Astrocyte (in vitro differentiated cells and primary cell): Measurements from ENCODE around the gene ACSM6. TPM values are rescaled to one million over a fixed set of nuclear protein-coding genes. Genes with fewer than 3 reads are reported as not detected.

ENCODE experiments used
- DNase-seq: peaks from one replicate; pipeline ENCODE4 v3.0.0-alpha.2; 2010; ENCODE audit warnings: low read depth
- FAIRE-seq: peaks from 2 replicates; lab custom pipeline; 2011; peaks lifted over from hg19 to GRCh38; lab: Jason Lieb, UNC
- H2AFZ ChIP-seq: 2 replicates; pipeline ENCODE4 v1.6.0; 2012; ENCODE audit warnings: low read depth, low read length, inconsistent platforms
- H3K27ac ChIP-seq: 2 replicates; pipeline ENCODE4 v1.5.1; 2011; ENCODE audit warnings: low read depth, low read length, inconsistent platforms
- H3K27me3 ChIP-seq: 2 replicates; pipeline ENCODE4 v1.6.0; 2011; ENCODE audit warnings: low read length, inconsistent platforms; ENCODE audit not compliant: insufficient read depth
- H3K36me3 ChIP-seq: 2 replicates; pipeline ENCODE4 v1.5.1; 2011; ENCODE audit warnings: low read length, inconsistent platforms; ENCODE audit not compliant: insufficient read depth
- H3K4me1 ChIP-seq: 2 replicates; pipeline ENCODE4 v1.5.1; 2011; ENCODE audit warnings: low read length, inconsistent platforms; ENCODE audit not compliant: insufficient read depth
- H3K4me2 ChIP-seq: 2 replicates; pipeline ENCODE4 v1.6.0; 2012; ENCODE audit warnings: low read length, inconsistent platforms
- H3K4me3 ChIP-seq: 2 replicates; pipeline ENCODE4 v1.5.1; 2011; ENCODE audit warnings: low read depth, mild to moderate bottlenecking, low read length, inconsistent platforms; ENCODE audit not compliant: insufficient read depth
- H3K79me2 ChIP-seq: 2 replicates; pipeline ENCODE4 v1.6.0; 2012; ENCODE audit warnings: mild to moderate bottlenecking, low read length, inconsistent platforms; ENCODE audit not compliant: insufficient read depth
- H3K9ac ChIP-seq: 2 replicates; pipeline ENCODE4 v1.6.0; 2012; ENCODE audit warnings: mild to moderate bottlenecking, low read length, inconsistent platforms
- H3K9me3 ChIP-seq: 2 replicates; pipeline ENCODE4 v1.5.1; 2012; ENCODE audit warnings: low read depth, mild to moderate bottlenecking, low read length, inconsistent platforms; ENCODE audit not compliant: insufficient read depth
- H4K20me1 ChIP-seq: 2 replicates; pipeline ENCODE4 v1.6.0; 2012; ENCODE audit warnings: low read length, inconsistent platforms; ENCODE audit not compliant: insufficient read depth
- H3K27ac Mint-ChIP-seq: one replicate; pipeline ENCODE4 v1.8.0; 2021; ENCODE audit warnings: mild to moderate bottlenecking, mixed read lengths; ENCODE audit not compliant: unreplicated experiment
- H3K27me3 Mint-ChIP-seq: one replicate; pipeline ENCODE4 v1.8.0; 2021; ENCODE audit warnings: low read depth, mixed read lengths; ENCODE audit not compliant: unreplicated experiment
- H3K36me3 Mint-ChIP-seq: one replicate; pipeline ENCODE4 v1.8.0; 2021; ENCODE audit warnings: low read depth, mixed read lengths; ENCODE audit not compliant: unreplicated experiment
- H3K4me1 Mint-ChIP-seq: one replicate; pipeline ENCODE4 v1.8.0; 2021; ENCODE audit warnings: low read depth, mixed read lengths; ENCODE audit not compliant: unreplicated experiment
- H3K4me3 Mint-ChIP-seq: one replicate; pipeline ENCODE4 v1.8.0; 2021; ENCODE audit warnings: mild to moderate bottlenecking, moderate library complexity, mixed read lengths; ENCODE audit not compliant: unreplicated experiment
- H3K9me3 Mint-ChIP-seq: one replicate; pipeline ENCODE4 v1.8.0; 2021; ENCODE audit warnings: mild to moderate bottlenecking, mixed read lengths; ENCODE audit not compliant: unreplicated experiment
- CTCF ChIP-seq: IDR thresholded peaks from 2 replicates; pipeline ENCODE4 v1.5.1; 2011; ENCODE audit warnings: low read depth, mild to moderate bottlenecking, inconsistent platforms, low read length, moderate library complexity; ENCODE audit not compliant: insufficient read depth
- EZH2 ChIP-seq: IDR thresholded peaks from 2 replicates; pipeline ENCODE4 v1.6.1; 2012; ENCODE audit warnings: mild to moderate bottlenecking, low read length, inconsistent platforms; ENCODE audit not compliant: insufficient read depth
- total RNA-seq: library from RNA; stranded (reverse); gene quantifications from 2 replicates; pipeline ENCODE4 v1.2.1, GENCODE V29; 2021

Gene ACSM6
- total RNA-seq, 1 donor from 2014 or later: not detected

- no peaks in the 10 kb centered on the region for H3K9me3 Mint-ChIP-seq
- DNase-seq (peak; percentile 63), FAIRE-seq (no peak)
- H3K4me1 Mint-ChIP-seq: peaks cover 38% of the 10 kb centered on the region
- no peaks in the 10 kb centered on the region for H3K27me3 ChIP-seq
- no peaks in the 10 kb centered on the region for H3K36me3 Mint-ChIP-seq
- peak overlapping the region; percentile 26 for H2AFZ ChIP-seq
- H3K27me3 Mint-ChIP-seq: no peaks in the 10 kb centered on the region
- TF ChIP-seq CTCF (no peak), EZH2 (no peak)
- H3K9me3 ChIP-seq: no peaks in the 10 kb centered on the region
- H3K36me3 ChIP-seq: no peaks in the 10 kb centered on the region
- peaks cover 17% of the 10 kb centered on the region for H3K4me1 ChIP-seq
- peak overlapping the region; percentile 51 for H3K4me2 ChIP-seq
- no peaks in the 10 kb centered on the region for H4K20me1 ChIP-seq
- no peak overlapping the region for H3K4me3 ChIP-seq
- H3K79me2 ChIP-seq: no peaks in the 10 kb centered on the region
- no peak overlapping the region for H3K9ac ChIP-seq
- no peak overlapping the region for H3K27ac ChIP-seq
- no peak overlapping the region for H3K4me3 Mint-ChIP-seq
- H3K27ac Mint-ChIP-seq: peak overlapping the region; percentile 48
These were observed 20.8 kb downstream of the ACSM6 start for GRCh38 chr10:95214793-95215192.

- Histone ChIP-seq H3K27ac (peak overlapping the region; percentile 13), H3K4me1 (peaks cover 25% of the 10 kb centered on the region), H3K79me2 (no peaks in the 10 kb centered on the region), H3K4me2 (peak overlapping the region; percentile 43), H3K9me3 (no peaks in the 10 kb centered on the region), H2AFZ (no peak overlapping the region), H3K27me3 (no peaks in the 10 kb centered on the region), H3K9ac (no peak overlapping the region), H3K36me3 (no peaks in the 10 kb centered on the region), H4K20me1 (no peaks in the 10 kb centered on the region), H3K4me3 (no peak overlapping the region)
- H3K4me1 Mint-ChIP-seq: peaks cover 38% of the 10 kb centered on the region
- no peak overlapping the region for H3K27ac Mint-ChIP-seq
- H3K9me3 Mint-ChIP-seq: no peaks in the 10 kb centered on the region
- no peaks in the 10 kb centered on the region for H3K36me3 Mint-ChIP-seq
- FAIRE-seq (no peak), DNase-seq (peak; percentile 65)
- TF ChIP-seq CTCF (no peak), EZH2 (no peak)
- no peaks in the 10 kb centered on the region for H3K27me3 Mint-ChIP-seq
- H3K4me3 Mint-ChIP-seq: no peak overlapping the region
These were observed 23.4 kb downstream of the ACSM6 start for GRCh38 chr10:95217476-95217875.

GRCh38 chr10:95220539-95220938 is 26.5 kb downstream of the ACSM6 start:
- Mint-ChIP-seq H3K36me3 (peaks cover 6% of the 10 kb centered on the region), H3K4me3 (no peak overlapping the region), H3K27ac (no peak overlapping the region), H3K27me3 (no peaks in the 10 kb centered on the region), H3K9me3 (no peaks in the 10 kb centered on the region), H3K4me1 (peaks cover 24% of the 10 kb centered on the region)
- TF ChIP-seq EZH2 (no peak), CTCF (no peak)
- H3K4me1 ChIP-seq: peaks cover 18% of the 10 kb centered on the region
- H3K4me3 ChIP-seq: no peak overlapping the region
- H3K79me2 ChIP-seq: no peaks in the 10 kb centered on the region
- no peak overlapping the region for H3K9ac ChIP-seq
- no peaks in the 10 kb centered on the region for H3K36me3 ChIP-seq
- no peak overlapping the region for H3K27ac ChIP-seq
- H3K4me2 ChIP-seq: no peak overlapping the region
- FAIRE-seq (no peak), DNase-seq (no peak)
- H3K9me3 ChIP-seq: no peaks in the 10 kb centered on the region
- H3K27me3 ChIP-seq: no peaks in the 10 kb centered on the region
- no peaks in the 10 kb centered on the region for H4K20me1 ChIP-seq
- no peak overlapping the region for H2AFZ ChIP-seq
